T-helper 17 cell (primary cell): ENCODE measurements around the gene TSGA10IP. TPM values are rescaled to one million over a fixed set of nuclear protein-coding genes. Genes with fewer than 3 reads are reported as not detected.
A peak's percentile ranks its signal among the peaks of the same experiment; 100 is the strongest.

Source experiments
- ATAC-seq: fragments of 150-1000 bp; cut with Tn5 transposase; 2 replicates; pipeline ENCODE4 v1.10.0; 2021; ENCODE audit warnings: mild to moderate bottlenecking, moderate library complexity
- DNase-seq, 3 donors: peaks; one replicate each; pipeline versions ENCODE4 v3.0.0 to v3.0.0-alpha.2; 2020 to 2021
- H3K9me3 ChIP-seq: one replicate; pipeline ENCODE4 v1.7.0; 2013; ENCODE audit warnings: low read length, mild to moderate bottlenecking; ENCODE audit not compliant: control insufficient read depth, poor library complexity, severe bottlenecking
- H3K27ac Mint-ChIP-seq: one replicate; pipeline ENCODE4 v1.8.0; 2022; ENCODE audit warnings: mild to moderate bottlenecking, moderate library complexity, mixed read lengths
- H3K27me3 Mint-ChIP-seq: one replicate; pipeline ENCODE4 v1.8.0; 2022; ENCODE audit warnings: mixed read lengths
- H3K36me3 Mint-ChIP-seq: one replicate; pipeline ENCODE4 v1.8.0; 2022; ENCODE audit warnings: low read depth, mixed read lengths
- H3K4me1 Mint-ChIP-seq: one replicate; pipeline ENCODE4 v1.8.0; 2022; ENCODE audit warnings: mild to moderate bottlenecking, mixed read lengths
- H3K4me3 Mint-ChIP-seq: one replicate; pipeline ENCODE4 v1.8.0; 2022; ENCODE audit warnings: mild to moderate bottlenecking, moderate library complexity, mixed read lengths
- total RNA-seq, 4 donors: library from RNA in 2 of 4; stranded (reverse) in 2 of 4; gene quantifications; one replicate each; pipeline ENCODE4 v1.2.3 and lab custom pipeline; 2022 to 2026

TSGA10IP gene
- total RNA-seq, 2 donors from 2014 or later, result not detected

- DNase-seq (no peak), ATAC-seq (no peak)
- peaks cover 12% of the 10 kb centered on the region for H3K27me3 Mint-ChIP-seq
- H3K9me3 ChIP-seq, result no peaks in the 10 kb centered on the region
- no peak overlapping the region for H3K4me3 Mint-ChIP-seq
- H3K36me3 Mint-ChIP-seq, result no peaks in the 10 kb centered on the region
- no peak overlapping the region for H3K27ac Mint-ChIP-seq
- H3K4me1 Mint-ChIP-seq, result peaks cover 19% of the 10 kb centered on the region
Observed at GRCh38 chr11:65911682-65912568, 33.4 kb upstream of the TSGA10IP start.

- Mint-ChIP-seq H3K27ac (no peak overlapping the region), H3K4me3 (no peak overlapping the region), H3K36me3 (no peaks in the 10 kb centered on the region), H3K4me1 (peaks cover 23% of the 10 kb centered on the region), H3K27me3 (peaks cover 12% of the 10 kb centered on the region)
- ATAC-seq, result no peak
- no peak for DNase-seq
- no peaks in the 10 kb centered on the region for H3K9me3 ChIP-seq
Observed at GRCh38 chr11:65912845-65913244, 32.4 kb upstream of the TSGA10IP start.

- H3K9me3 ChIP-seq, result no peaks in the 10 kb centered on the region
- Mint-ChIP-seq H3K27me3 (peaks cover 5% of the 10 kb centered on the region), H3K4me1 (peaks cover 22% of the 10 kb centered on the region), H3K27ac (no peak overlapping the region), H3K4me3 (peak overlapping the region; percentile 50), H3K36me3 (no peaks in the 10 kb centered on the region)
- ATAC-seq, result no peak
- DNase-seq, result no peak
Observed at GRCh38 chr11:65915101-65915820, 30.0 kb upstream of the TSGA10IP start.

- peaks cover 24% of the 10 kb centered on the region for H3K4me1 Mint-ChIP-seq
- ATAC-seq (no peak), DNase-seq (no peak)
- peaks cover 5% of the 10 kb centered on the region for H3K27me3 Mint-ChIP-seq
- no peaks in the 10 kb centered on the region for H3K36me3 Mint-ChIP-seq
- H3K27ac Mint-ChIP-seq, result no peak overlapping the region
- no peaks in the 10 kb centered on the region for H3K9me3 ChIP-seq
- H3K4me3 Mint-ChIP-seq, result peak overlapping the region; percentile 94
Observed at GRCh38 chr11:65915821-65916251, 29.4 kb upstream of the TSGA10IP start.

DNA sequence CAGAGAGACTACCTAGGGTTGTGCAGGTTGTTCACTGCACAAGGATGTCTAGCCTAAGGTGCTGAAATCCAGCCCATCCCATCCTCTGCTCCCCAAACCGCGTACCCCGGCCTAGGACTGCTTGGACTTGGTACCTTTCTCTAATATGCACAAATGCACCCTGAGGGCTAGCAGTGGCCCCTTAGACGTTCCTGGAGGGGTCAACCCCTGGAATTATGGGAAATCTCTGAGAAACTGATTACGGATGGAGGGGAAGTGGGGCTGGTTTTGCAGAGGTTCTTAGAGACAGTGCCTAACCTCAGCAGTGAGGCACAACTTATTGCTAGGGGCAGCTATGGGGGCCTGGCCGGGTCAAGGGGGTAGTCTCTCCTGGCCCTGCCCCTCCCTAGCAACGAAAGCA lies 28.9 kb upstream of the TSGA10IP start:
- no peak for ATAC-seq
- H3K9me3 ChIP-seq, result no peaks in the 10 kb centered on the region
- peaks cover 4% of the 10 kb centered on the region for H3K27me3 Mint-ChIP-seq
- peak overlapping the region; percentile 94 for H3K4me3 Mint-ChIP-seq
- H3K36me3 Mint-ChIP-seq, result no peaks in the 10 kb centered on the region
- no peak for DNase-seq
- H3K27ac Mint-ChIP-seq, result peak overlapping the region; percentile 68
- H3K4me1 Mint-ChIP-seq, result peaks cover 24% of the 10 kb centered on the region

- no peak for DNase-seq
- H3K9me3 ChIP-seq, result no peaks in the 10 kb centered on the region
- Mint-ChIP-seq H3K27ac (peak overlapping the region; percentile 68), H3K36me3 (no peaks in the 10 kb centered on the region), H3K4me3 (peak overlapping the region; percentile 94), H3K27me3 (no peaks in the 10 kb centered on the region), H3K4me1 (peaks cover 25% of the 10 kb centered on the region)
- no peak for ATAC-seq
Observed at GRCh38 chr11:65917077-65917433, 28.2 kb upstream of the TSGA10IP start.

- no peaks in the 10 kb centered on the region for H3K36me3 Mint-ChIP-seq
- peak overlapping the region; percentile 94 for H3K4me3 Mint-ChIP-seq
- H3K27ac Mint-ChIP-seq, result peak overlapping the region; percentile 86
- H3K9me3 ChIP-seq, result no peaks in the 10 kb centered on the region
- no peaks in the 10 kb centered on the region for H3K27me3 Mint-ChIP-seq
- DNase-seq, result no peak
- peaks cover 29% of the 10 kb centered on the region for H3K4me1 Mint-ChIP-seq
- no peak for ATAC-seq
Observed at GRCh38 chr11:65917434-65918210, 27.7 kb upstream of the TSGA10IP start.

DNA sequence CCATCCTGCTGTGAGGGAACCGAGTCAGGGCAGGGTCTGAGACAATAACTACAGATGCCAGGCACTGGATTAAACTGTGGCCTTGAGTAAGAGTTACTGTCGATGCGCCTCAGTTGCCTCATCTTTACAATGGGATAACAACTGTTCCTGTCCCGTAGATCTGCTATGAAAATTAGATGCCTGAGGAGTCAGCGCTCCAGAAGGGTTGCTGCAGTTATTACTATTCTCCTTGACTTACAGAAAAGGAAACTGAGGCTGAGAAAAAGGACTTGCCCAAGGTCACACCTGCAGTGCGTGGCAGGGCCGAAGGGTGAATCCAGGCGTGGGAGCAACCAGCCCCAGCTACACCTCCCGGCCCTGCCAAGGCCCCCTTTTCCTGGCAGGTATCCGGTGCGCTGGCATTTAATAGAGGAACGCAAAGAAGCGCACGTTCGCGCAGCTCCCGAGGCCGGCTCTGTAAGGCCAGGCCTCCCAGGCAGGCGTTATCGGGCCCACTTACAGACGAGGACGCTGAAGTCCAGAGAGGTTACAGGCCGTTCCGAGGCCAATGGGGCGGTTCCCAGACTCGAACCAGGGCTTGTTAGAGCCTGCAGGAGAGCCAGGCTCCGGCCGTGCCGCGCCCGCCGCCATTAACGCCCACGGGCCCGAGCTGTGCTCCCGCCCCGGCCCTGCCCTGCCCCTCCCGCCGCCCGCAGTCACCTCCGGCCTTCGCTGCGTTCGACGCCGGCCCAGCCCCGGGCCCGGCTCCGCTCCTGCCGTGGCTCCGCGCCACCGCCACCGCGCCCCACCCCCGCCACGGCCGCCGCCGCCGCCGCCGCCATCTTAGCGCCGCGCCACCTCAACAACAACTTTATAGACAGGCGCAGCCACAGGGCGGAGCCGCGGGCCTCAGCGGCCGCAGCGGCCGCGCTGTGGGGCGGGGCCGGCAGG lies 26.8 kb upstream of the TSGA10IP start, which contains the start of gene C11orf68:
Gene C11orf68 (minus strand): TSS at position 852 of the 930 bp plus-strand sequence. CDS start 31 bp downstream, at position 821.
- peak in 1 of 3 donors; percentile 28 for DNase-seq
- peak; percentile 79 for ATAC-seq
- Mint-ChIP-seq H3K27me3 (no peaks in the 10 kb centered on the region), H3K36me3 (no peaks in the 10 kb centered on the region), H3K4me3 (peak within 1 kb of the TSS; percentile 94), H3K27ac (peak within 1 kb of the TSS; percentile 86), H3K4me1 (peaks cover 29% of the 10 kb centered on the region)
- no peaks in the 10 kb centered on the region for H3K9me3 ChIP-seq

- H3K27ac Mint-ChIP-seq, result peak within 1 kb of the TSS; percentile 86
- no peaks in the 10 kb centered on the region for H3K9me3 ChIP-seq
- no peaks in the 10 kb centered on the region for H3K36me3 Mint-ChIP-seq
- H3K27me3 Mint-ChIP-seq, result no peaks in the 10 kb centered on the region
- H3K4me3 Mint-ChIP-seq, result peak within 1 kb of the TSS; percentile 94
- ATAC-seq (peak; percentile 91), DNase-seq (peak; percentile 97 to 100 (median 100))
- peaks cover 29% of the 10 kb centered on the region for H3K4me1 Mint-ChIP-seq
Observed at GRCh38 chr11:65919141-65919572, 26.1 kb upstream of the TSGA10IP start, which contains the start of gene DRAP1. Gene DRAP1, plus strand, starts transcription at chr11:65919426. Its CDS starts 76 bp downstream, at chr11:65919502.

- H3K9me3 ChIP-seq, result no peaks in the 10 kb centered on the region
- H3K4me1 Mint-ChIP-seq, result peaks cover 25% of the 10 kb centered on the region
- H3K27ac Mint-ChIP-seq, result peak overlapping the region; percentile 81
- peak overlapping the region; percentile 94 for H3K4me3 Mint-ChIP-seq
- ATAC-seq (peak; percentile 47), DNase-seq (peak; percentile 42 to 66 (median 66))
- H3K36me3 Mint-ChIP-seq, result no peaks in the 10 kb centered on the region
- H3K27me3 Mint-ChIP-seq, result no peaks in the 10 kb centered on the region
Observed at GRCh38 chr11:65919573-65920371, 25.5 kb upstream of the TSGA10IP start.

GRCh38 chr11:65920372-65920802 lies 24.9 kb upstream of the TSGA10IP start:
- DNase-seq (no peak), ATAC-seq (no peak)
- Mint-ChIP-seq H3K27ac (peak overlapping the region; percentile 81), H3K27me3 (no peaks in the 10 kb centered on the region), H3K4me3 (peak overlapping the region; percentile 94), H3K4me1 (peaks cover 19% of the 10 kb centered on the region), H3K36me3 (no peaks in the 10 kb centered on the region)
- H3K9me3 ChIP-seq, result no peaks in the 10 kb centered on the region
